ENCODE measurements around the gene SLC35B2. TPM values are rescaled to one million over a fixed set of nuclear protein-coding genes. Genes with fewer than 3 reads are reported as not detected.

The SLC35B2 gene
- total RNA-seq, 3 donors from 2014 or later = 32.8 to 50.5 (median 38.1) TPM

GRCh38 chr6:44292661-44293365, 35.5 kb upstream of the SLC35B2 start:
- intact Hi-C loops (cut with DNase I; ENCODE audit: low total_unique reads) = no loop called here

DNA sequence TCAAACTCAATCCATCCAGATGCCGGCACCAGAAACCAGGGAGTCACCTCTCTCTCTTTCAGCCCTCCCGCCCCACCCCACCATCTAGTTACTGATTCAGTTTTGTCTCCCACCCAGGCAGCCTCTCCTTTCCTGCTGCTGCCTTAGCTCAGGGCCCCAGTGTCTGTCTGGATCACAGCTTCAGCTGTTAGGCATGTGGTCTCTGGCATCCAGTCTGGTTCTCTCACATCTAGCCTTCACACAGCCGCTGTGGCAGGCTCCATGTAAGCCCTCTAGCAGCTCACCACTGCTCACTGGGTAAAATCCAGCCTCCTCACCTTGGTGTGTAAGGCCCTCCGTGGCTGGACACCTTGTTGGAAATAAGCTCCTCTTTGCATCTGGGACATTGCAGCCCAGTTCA, 34.5 kb upstream of the SLC35B2 start:
- DNase-seq (ENCODE audit: low spot score in 2 of 2) = no peak
- Histone ChIP-seq H3K27me3 (peaks cover 0 to 62% of the 10 kb centered on the region in 2 donors), H3K4me1 (no peaks in the 10 kb centered on the region), H3K36me3 (no peaks in the 10 kb centered on the region), H3K4me3 (no peak overlapping the region), H3K9me3 (no peaks in the 10 kb centered on the region), H3K27ac (no peak overlapping the region)
- intact Hi-C loops (cut with DNase I; ENCODE audit: low total_unique reads) = no loop called here
- TF ChIP-seq POLR2A (IDR thresholded peaks at IDR 0.05) = no peak
- TF ChIP-seq, protein P1, sequence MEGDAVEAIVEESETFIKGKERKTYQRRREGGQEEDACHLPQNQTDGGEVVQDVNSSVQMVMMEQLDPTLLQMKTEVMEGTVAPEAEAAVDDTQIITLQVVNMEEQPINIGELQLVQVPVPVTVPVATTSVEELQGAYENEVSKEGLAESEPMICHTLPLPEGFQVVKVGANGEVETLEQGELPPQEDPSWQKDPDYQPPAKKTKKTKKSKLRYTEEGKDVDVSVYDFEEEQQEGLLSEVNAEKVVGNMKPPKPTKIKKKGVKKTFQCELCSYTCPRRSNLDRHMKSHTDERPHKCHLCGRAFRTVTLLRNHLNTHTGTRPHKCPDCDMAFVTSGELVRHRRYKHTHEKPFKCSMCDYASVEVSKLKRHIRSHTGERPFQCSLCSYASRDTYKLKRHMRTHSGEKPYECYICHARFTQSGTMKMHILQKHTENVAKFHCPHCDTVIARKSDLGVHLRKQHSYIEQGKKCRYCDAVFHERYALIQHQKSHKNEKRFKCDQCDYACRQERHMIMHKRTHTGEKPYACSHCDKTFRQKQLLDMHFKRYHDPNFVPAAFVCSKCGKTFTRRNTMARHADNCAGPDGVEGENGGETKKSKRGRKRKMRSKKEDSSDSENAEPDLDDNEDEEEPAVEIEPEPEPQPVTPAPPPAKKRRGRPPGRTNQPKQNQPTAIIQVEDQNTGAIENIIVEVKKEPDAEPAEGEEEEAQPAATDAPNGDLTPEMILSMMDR (IDR thresholded peaks at IDR 0.05) = no peak
- no peak for TF ChIP-seq POLR2AphosphoS5 (IDR thresholded peaks at IDR 0.05)

More at GRCh38 chr6:44292661-44293365, 35.5 kb upstream of the SLC35B2 start:
- H3K27ac ChIP-seq = no peak overlapping the region
- TF ChIP-seq POLR2AphosphoS5 (IDR thresholded peaks at IDR 0.05) (no peak), POLR2A (IDR thresholded peaks at IDR 0.05) (no peak)
- TF ChIP-seq, protein P1 (IDR thresholded peaks at IDR 0.05) = no peak
- H3K4me3 ChIP-seq = no peak overlapping the region
- no peaks in the 10 kb centered on the region for H3K9me3 ChIP-seq
- H3K27me3 ChIP-seq = peaks cover 0 to 65% of the 10 kb centered on the region in 2 donors
- no peaks in the 10 kb centered on the region for H3K36me3 ChIP-seq
- peaks cover 0 to 5% of the 10 kb centered on the region in 2 donors for H3K4me1 ChIP-seq
- no peak for DNase-seq (ENCODE audit: low spot score in 2 of 2)

DNA sequence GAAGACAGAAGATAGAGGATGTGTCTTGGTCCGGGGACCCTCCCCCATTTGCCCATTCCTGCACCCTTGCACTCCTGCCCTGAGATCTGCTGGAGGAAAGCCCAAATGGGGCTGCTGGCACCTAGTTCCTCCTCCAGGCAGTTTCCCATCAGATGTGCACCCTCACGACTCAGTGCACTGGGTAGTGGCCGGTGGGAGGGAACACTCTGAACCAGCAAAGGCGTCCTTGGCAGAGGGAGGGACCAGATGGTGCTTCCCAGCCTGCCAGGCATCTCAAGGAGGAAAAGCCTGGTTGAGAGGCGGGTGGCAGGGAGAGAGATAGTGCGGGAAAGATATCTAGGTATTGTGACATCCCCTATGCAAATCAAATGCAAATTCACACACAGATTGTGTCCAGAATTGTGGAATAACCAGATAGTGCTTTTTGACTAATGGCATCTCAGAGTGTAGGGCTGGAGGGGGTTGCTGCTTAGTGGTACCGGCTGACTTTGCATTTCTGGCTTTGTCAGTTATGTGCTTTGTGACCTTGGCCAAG, 32.5 kb upstream of the SLC35B2 start:
- no peak overlapping the region for H3K27ac ChIP-seq
- H3K27me3 ChIP-seq = peaks cover 0 to 43% of the 10 kb centered on the region in 2 donors
- no peak for DNase-seq (ENCODE audit: low spot score in 2 of 2)
- H3K4me1 ChIP-seq = no peaks in the 10 kb centered on the region
- no peaks in the 10 kb centered on the region for H3K9me3 ChIP-seq
- H3K36me3 ChIP-seq = no peaks in the 10 kb centered on the region
- TF ChIP-seq POLR2AphosphoS5 (IDR thresholded peaks at IDR 0.05) = no peak
- TF ChIP-seq POLR2A (IDR thresholded peaks at IDR 0.05) = no peak
- TF ChIP-seq, protein P1 (IDR thresholded peaks at IDR 0.05) = no peak
- H3K4me3 ChIP-seq = no peak overlapping the region
- intact Hi-C loops (cut with DNase I; ENCODE audit: low total_unique reads) = no loop called here

- intact Hi-C loops (cut with DNase I; ENCODE audit: low total_unique reads) = no loop called here
- Histone ChIP-seq H3K4me3 (no peak overlapping the region), H3K27me3 (peaks cover 0 to 32% of the 10 kb centered on the region in 2 donors), H3K4me1 (no peaks in the 10 kb centered on the region), H3K9me3 (no peaks in the 10 kb centered on the region), H3K27ac (no peak overlapping the region), H3K36me3 (no peaks in the 10 kb centered on the region)
- no peak for DNase-seq (ENCODE audit: low spot score in 2 of 2)
- no peak for TF ChIP-seq POLR2A (IDR thresholded peaks at IDR 0.05)
Measured at GRCh38 chr6:44286747-44287146, 29.4 kb upstream of the SLC35B2 start.

DNA sequence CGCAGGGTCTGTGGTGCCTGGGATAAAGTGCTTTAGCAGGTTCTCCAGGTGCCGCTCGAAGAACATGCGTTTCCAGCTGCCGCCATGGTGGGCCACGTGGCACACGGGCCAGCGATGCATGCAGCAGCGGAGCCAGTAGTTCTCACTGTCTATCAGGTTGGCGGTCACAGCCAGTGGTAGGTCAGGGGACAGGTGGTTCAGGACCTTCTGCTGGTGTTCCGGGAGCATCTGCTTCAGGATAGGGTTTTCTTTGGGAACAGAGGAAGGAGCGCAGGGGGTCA, 28.9 kb upstream of the SLC35B2 start:
- no peak for DNase-seq (ENCODE audit: low spot score in 2 of 2)
- H3K4me3 ChIP-seq = no peak overlapping the region
- H3K9me3 ChIP-seq = no peaks in the 10 kb centered on the region
- intact Hi-C loops (cut with DNase I; ENCODE audit: low total_unique reads) = no loop called here
- H3K36me3 ChIP-seq = no peaks in the 10 kb centered on the region
- H3K4me1 ChIP-seq = no peaks in the 10 kb centered on the region
- TF ChIP-seq POLR2AphosphoS5 (IDR thresholded peaks at IDR 0.05) (no peak), POLR2A (IDR thresholded peaks at IDR 0.05) (no peak)
- TF ChIP-seq, protein P1 (IDR thresholded peaks at IDR 0.05) = no peak
- H3K27me3 ChIP-seq = peaks cover 0 to 29% of the 10 kb centered on the region in 2 donors
- no peak overlapping the region for H3K27ac ChIP-seq

All from breast epithelium (tissue), 4 donors.